ENCODE measurements around the gene GPT2. TPM values are rescaled to one million over a fixed set of nuclear protein-coding genes. Genes with fewer than 3 reads are reported as not detected.

The GPT2 gene
- total RNA-seq, 1 donor from 2014 or later = 35.0 TPM

GRCh38 chr16:46948548-46949166 lies 64.5 kb downstream of the GPT2 start:
- Mint-ChIP-seq H3K4me1 (ENCODE audit: unreplicated experiment) (no peaks in the 10 kb centered on the region), H3K9me3 (ENCODE audit: unreplicated experiment) (no peaks in the 10 kb centered on the region), H3K27me3 (ENCODE audit: unreplicated experiment) (no peaks in the 10 kb centered on the region), H3K27ac (ENCODE audit: unreplicated experiment) (no peak overlapping the region), H3K4me3 (ENCODE audit: unreplicated experiment) (no peak overlapping the region), H3K36me3 (ENCODE audit: unreplicated experiment) (no peaks in the 10 kb centered on the region)
- DNase-seq (ENCODE audit: extremely low spot score, unreplicated experiment) = no peak
- TF ChIP-seq CTCF (IDR thresholded peaks at IDR 0.05) = no peak

- no peaks in the 10 kb centered on the region for H3K4me1 Mint-ChIP-seq (ENCODE audit: unreplicated experiment)
These were observed 65.2 kb downstream of the GPT2 start for GRCh38 chr16:46949241-46949892.

GRCh38 chr16:46950009-46950408 lies 65.8 kb downstream of the GPT2 start:
- Mint-ChIP-seq H3K4me1 (ENCODE audit: unreplicated experiment) (no peaks in the 10 kb centered on the region), H3K36me3 (ENCODE audit: unreplicated experiment) (peaks cover 5% of the 10 kb centered on the region), H3K9me3 (ENCODE audit: unreplicated experiment) (no peaks in the 10 kb centered on the region), H3K27me3 (ENCODE audit: unreplicated experiment) (no peaks in the 10 kb centered on the region), H3K27ac (ENCODE audit: unreplicated experiment) (peak overlapping the region; percentile 10), H3K4me3 (ENCODE audit: unreplicated experiment) (no peak overlapping the region)
- TF ChIP-seq CTCF (IDR thresholded peaks at IDR 0.05) = no peak
- DNase-seq (ENCODE audit: extremely low spot score, unreplicated experiment) = no peak

More at GRCh38 chr16:46949241-46949892, 65.2 kb downstream of the GPT2 start:
- Mint-ChIP-seq H3K27ac (ENCODE audit: unreplicated experiment) (no peak overlapping the region), H3K4me3 (ENCODE audit: unreplicated experiment) (no peak overlapping the region), H3K9me3 (ENCODE audit: unreplicated experiment) (no peaks in the 10 kb centered on the region), H3K36me3 (ENCODE audit: unreplicated experiment) (peaks cover 2% of the 10 kb centered on the region), H3K27me3 (ENCODE audit: unreplicated experiment) (no peaks in the 10 kb centered on the region)
- DNase-seq (ENCODE audit: extremely low spot score, unreplicated experiment) = no peak
- no peak for TF ChIP-seq CTCF (IDR thresholded peaks at IDR 0.05)

- no peaks in the 10 kb centered on the region for H3K4me1 Mint-ChIP-seq (ENCODE audit: unreplicated experiment)
- no peak overlapping the region for H3K4me3 Mint-ChIP-seq (ENCODE audit: unreplicated experiment)
- H3K27me3 Mint-ChIP-seq (ENCODE audit: unreplicated experiment) = no peaks in the 10 kb centered on the region
- no peak for TF ChIP-seq CTCF (IDR thresholded peaks at IDR 0.05)
- no peaks in the 10 kb centered on the region for H3K9me3 Mint-ChIP-seq (ENCODE audit: unreplicated experiment)
- DNase-seq (ENCODE audit: extremely low spot score, unreplicated experiment) = no peak
- H3K27ac Mint-ChIP-seq (ENCODE audit: unreplicated experiment) = no peak overlapping the region
- peaks cover 28% of the 10 kb centered on the region for H3K36me3 Mint-ChIP-seq (ENCODE audit: unreplicated experiment)
These were observed 70.4 kb downstream of the GPT2 start for GRCh38 chr16:46954562-46954961.

All from osteocyte (in vitro differentiated cells).